Ishikawa (cell line): ENCODE results near the gene OTX1.

Experiments
- CEBPB ChIP-seq: IDR thresholded peaks from 2 replicates; pipeline ENCODE4 v1.6.1; 2012
- CREB1 ChIP-seq: IDR thresholded peaks from 2 replicates; pipeline ENCODE4 v1.6.1; 2012; ENCODE audit warnings: low read depth
- EGR1 ChIP-seq: IDR thresholded peaks from 2 replicates; pipeline ENCODE4 v1.6.1; 2012
- EP300 ChIP-seq: IDR thresholded peaks from 2 replicates; pipeline ENCODE4 v1.6.1; 2012; ENCODE audit warnings: borderline replicate concordance
- FOXM1 ChIP-seq: IDR thresholded peaks from 2 replicates; pipeline ENCODE4 v1.6.1; 2012; ENCODE audit warnings: low read depth, borderline replicate concordance
- NFIC ChIP-seq: IDR thresholded peaks from 2 replicates; pipeline ENCODE4 v1.6.1; 2012
- RAD21 ChIP-seq: IDR thresholded peaks from 2 replicates; pipeline ENCODE4 v1.6.1; 2012; ENCODE audit warnings: low read depth
- TAF1 ChIP-seq: IDR thresholded peaks from 2 replicates; pipeline ENCODE4 v1.6.1; 2012; ENCODE audit warnings: low read depth, mild to moderate bottlenecking
- TCF12 ChIP-seq: IDR thresholded peaks from 2 replicates; pipeline ENCODE4 v1.6.1; 2012; ENCODE audit warnings: low read depth
- TEAD4 ChIP-seq: IDR thresholded peaks from 2 replicates; pipeline ENCODE4 v1.6.1; 2012
- YY1 ChIP-seq: IDR thresholded peaks from 2 replicates; pipeline ENCODE4 v1.6.1; 2012; ENCODE audit warnings: low read depth
- ZBTB7A ChIP-seq: IDR thresholded peaks from 2 replicates; pipeline ENCODE4 v1.6.1; 2012; ENCODE audit warnings: low read depth
- TF ChIP-seq, protein P1 (sequence below): IDR thresholded peaks from 2 replicates; pipeline ENCODE4 v1.6.1; 2012
- TF ChIP-seq, protein P2 (sequence below): IDR thresholded peaks from 2 replicates; pipeline ENCODE4 v1.6.1; 2012; ENCODE audit warnings: low read depth, mild to moderate bottlenecking
- TF ChIP-seq, protein P3 (sequence below): IDR thresholded peaks from 2 replicates; pipeline ENCODE4 v1.6.1; 2012

OTX1 gene

DNA sequence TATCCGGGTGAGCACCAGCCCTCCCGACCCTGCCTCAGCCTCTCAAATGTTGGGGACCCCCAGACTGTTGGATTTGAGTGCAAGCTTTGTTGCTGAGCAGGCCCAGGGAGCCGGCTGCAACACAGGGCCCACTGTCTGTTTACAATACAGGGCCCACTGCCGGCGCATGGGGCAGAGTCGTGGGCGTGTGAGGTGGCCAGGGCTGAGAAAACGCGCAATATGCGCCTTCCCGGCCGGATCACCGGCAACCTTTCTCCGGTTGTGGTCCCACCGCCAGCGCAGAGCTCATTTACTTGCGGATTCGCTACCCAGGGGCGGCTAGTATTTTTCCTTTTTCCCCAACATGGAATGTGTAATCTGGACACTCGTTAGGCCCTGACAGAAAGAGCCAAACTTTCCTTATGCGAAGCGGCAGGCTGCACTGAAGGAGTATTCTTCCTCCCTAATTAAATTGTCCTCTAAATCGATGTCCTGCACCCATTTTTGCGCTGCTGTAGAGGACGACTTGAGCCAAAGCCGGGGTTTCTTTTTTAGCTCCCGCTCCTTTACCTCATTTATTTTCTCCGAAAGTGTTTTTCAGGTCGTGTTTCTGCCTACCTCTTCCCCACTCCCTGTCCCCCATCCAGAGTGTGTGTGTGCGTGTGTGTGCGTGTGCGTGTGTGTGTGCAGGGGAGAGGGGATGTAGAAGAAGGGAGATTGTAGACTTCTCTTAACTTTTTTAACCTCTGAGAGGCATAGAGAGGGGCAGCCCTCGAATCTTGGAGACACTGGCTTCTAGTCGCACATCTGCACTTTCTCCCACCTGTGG lies 2.7 kb downstream of the OTX1 start:
- TF ChIP-seq, protein P1, sequence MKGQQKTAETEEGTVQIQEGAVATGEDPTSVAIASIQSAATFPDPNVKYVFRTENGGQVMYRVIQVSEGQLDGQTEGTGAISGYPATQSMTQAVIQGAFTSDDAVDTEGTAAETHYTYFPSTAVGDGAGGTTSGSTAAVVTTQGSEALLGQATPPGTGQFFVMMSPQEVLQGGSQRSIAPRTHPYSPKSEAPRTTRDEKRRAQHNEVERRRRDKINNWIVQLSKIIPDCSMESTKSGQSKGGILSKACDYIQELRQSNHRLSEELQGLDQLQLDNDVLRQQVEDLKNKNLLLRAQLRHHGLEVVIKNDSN: no peak
- TF ChIP-seq TEAD4 (no peak), FOXM1 (no peak), RAD21 (no peak), EP300 (no peak), TCF12 (no peak), CREB1 (no peak), TAF1 (no peak), CEBPB (no peak), YY1 (no peak), EGR1 (no peak), NFIC (no peak), ZBTB7A (no peak)
- TF ChIP-seq, protein P2, sequence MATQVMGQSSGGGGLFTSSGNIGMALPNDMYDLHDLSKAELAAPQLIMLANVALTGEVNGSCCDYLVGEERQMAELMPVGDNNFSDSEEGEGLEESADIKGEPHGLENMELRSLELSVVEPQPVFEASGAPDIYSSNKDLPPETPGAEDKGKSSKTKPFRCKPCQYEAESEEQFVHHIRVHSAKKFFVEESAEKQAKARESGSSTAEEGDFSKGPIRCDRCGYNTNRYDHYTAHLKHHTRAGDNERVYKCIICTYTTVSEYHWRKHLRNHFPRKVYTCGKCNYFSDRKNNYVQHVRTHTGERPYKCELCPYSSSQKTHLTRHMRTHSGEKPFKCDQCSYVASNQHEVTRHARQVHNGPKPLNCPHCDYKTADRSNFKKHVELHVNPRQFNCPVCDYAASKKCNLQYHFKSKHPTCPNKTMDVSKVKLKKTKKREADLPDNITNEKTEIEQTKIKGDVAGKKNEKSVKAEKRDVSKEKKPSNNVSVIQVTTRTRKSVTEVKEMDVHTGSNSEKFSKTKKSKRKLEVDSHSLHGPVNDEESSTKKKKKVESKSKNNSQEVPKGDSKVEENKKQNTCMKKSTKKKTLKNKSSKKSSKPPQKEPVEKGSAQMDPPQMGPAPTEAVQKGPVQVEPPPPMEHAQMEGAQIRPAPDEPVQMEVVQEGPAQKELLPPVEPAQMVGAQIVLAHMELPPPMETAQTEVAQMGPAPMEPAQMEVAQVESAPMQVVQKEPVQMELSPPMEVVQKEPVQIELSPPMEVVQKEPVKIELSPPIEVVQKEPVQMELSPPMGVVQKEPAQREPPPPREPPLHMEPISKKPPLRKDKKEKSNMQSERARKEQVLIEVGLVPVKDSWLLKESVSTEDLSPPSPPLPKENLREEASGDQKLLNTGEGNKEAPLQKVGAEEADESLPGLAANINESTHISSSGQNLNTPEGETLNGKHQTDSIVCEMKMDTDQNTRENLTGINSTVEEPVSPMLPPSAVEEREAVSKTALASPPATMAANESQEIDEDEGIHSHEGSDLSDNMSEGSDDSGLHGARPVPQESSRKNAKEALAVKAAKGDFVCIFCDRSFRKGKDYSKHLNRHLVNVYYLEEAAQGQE: no peak
- TF ChIP-seq, protein P3, sequence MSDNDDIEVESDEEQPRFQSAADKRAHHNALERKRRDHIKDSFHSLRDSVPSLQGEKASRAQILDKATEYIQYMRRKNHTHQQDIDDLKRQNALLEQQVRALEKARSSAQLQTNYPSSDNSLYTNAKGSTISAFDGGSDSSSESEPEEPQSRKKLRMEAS: no peak

DNA sequence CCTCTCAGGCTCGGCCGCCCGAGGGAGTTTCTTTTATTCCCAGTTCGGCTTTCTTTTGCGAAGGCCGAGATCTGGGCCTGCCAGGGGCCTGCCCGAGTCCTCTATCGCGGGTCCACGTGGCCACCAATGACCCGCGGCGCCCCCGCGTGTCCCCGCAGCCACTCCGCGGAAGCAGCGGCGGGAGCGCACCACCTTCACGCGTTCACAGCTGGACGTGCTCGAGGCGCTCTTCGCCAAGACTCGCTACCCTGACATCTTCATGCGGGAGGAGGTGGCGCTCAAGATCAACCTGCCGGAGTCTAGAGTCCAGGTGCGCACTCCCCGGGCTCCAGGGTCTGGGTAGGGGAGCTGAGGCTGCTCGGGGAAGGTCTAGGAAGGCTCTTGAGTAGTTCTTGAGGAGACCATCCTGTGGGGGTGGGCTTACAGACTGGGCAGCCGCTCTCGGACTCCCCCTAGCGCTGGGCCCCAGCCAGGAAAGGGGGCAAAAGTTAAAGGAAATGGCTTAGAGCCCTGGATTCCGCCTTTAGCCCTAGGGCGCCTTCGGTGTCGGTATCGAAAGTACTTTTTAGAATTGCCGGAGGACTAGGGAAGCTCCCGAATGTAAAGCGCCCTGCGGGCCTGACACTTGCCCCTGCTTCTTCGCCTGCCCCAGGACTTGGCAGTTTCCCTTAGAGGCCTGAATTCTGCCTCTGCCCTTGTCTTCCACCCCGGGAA lies 3.4 kb downstream of the OTX1 start:
- no peak for TF ChIP-seq EGR1
- no peak for TF ChIP-seq CEBPB
- TF ChIP-seq, protein P3: no peak
- TF ChIP-seq ZBTB7A: no peak
- TF ChIP-seq, protein P1: no peak
- TF ChIP-seq, protein P2: no peak
- TF ChIP-seq TEAD4: no peak
- no peak for TF ChIP-seq RAD21
- TF ChIP-seq EP300: no peak

DNA sequence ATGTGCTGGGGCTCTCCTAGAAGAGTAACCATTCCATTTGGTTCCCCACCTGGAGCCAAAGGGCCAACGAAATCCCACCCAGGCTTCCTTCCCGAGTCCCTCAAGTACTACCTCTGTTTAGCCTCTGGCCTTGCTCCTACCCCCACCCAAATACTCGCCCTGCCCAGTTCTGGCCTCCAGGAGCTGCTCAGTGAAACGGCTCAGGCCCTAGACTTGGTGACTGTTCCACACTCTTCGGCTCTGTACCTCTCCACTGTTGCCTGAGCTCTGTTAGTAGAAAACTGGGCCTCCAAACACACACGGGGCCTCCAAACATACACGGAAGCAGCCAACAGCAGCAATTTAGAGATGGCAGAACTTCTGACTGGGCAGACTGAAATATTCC lies 4.2 kb downstream of the OTX1 start:
- TF ChIP-seq RAD21 (no peak), EP300 (no peak)
- TF ChIP-seq, protein P1: no peak

DNA sequence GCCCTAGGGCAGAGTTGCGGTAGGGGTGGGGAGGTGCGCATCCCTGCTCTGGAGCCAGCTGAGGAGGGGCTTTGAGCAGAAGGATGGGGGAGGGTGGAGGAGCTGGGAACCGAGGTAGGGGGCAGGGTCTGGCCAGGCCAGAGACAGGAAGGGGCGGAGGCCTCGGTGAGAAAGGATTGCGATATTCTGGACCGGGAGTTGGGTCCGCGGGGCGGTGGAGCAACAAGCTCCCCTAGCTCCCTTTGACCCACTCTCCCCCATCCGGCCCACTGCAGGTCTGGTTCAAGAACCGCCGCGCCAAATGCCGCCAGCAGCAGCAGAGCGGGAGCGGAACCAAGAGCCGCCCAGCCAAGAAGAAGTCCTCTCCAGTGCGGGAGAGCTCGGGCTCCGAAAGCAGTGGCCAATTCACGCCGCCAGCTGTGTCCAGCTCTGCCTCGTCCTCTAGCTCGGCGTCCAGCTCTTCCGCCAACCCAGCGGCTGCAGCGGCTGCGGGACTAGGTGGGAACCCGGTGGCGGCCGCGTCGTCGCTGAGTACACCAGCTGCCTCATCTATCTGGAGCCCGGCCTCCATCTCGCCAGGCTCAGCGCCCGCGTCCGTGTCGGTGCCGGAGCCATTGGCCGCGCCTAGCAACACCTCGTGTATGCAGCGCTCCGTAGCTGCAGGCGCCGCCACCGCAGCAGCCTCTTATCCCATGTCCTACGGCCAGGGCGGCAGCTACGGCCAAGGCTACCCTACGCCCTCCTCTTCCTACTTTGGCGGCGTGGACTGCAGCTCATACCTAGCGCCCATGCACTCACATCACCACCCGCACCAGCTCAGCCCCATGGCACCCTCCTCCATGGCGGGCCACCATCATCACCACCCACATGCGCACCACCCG lies 4.8 kb downstream of the OTX1 start:
- no peak for TF ChIP-seq NFIC
